Transverse colon (tissue), 4 donors: Measurements from ENCODE around the gene SPOCK3.

Experiments
- POLR2A ChIP-seq: fragments of 450-650 bp; IDR thresholded peaks from one replicate; pipeline ENCODE4 v1.6.1; 2016; ENCODE audit warnings: antibody characterized with exemption, mild to moderate bottlenecking, moderate library complexity
- POLR2AphosphoS5 ChIP-seq, 3 donors: sonication (generic); formaldehyde crosslinking; IDR thresholded peaks; one replicate each; pipeline ENCODE4 v1.6.1; 2016; ENCODE audit warnings: antibody characterized with exemption in 3 of 3
- TF ChIP-seq, protein P1 (sequence below), 5 experiments: fragments of 200-600 bp in 3 of 5; fragments of 450-650 bp in 2 of 5; sonication (generic) in 3 of 5; IDR thresholded peaks; 1 replicate in 2 of 5; 2 replicates in 3 of 5; pipeline ENCODE4 v1.5.1; 2016 to 2017; ENCODE audit warnings: antibody characterized with exemption in 5 of 5, inconsistent platforms in 3 of 5, mild to moderate bottlenecking in 2 of 5, moderate library complexity in 1 of 5

DNA sequence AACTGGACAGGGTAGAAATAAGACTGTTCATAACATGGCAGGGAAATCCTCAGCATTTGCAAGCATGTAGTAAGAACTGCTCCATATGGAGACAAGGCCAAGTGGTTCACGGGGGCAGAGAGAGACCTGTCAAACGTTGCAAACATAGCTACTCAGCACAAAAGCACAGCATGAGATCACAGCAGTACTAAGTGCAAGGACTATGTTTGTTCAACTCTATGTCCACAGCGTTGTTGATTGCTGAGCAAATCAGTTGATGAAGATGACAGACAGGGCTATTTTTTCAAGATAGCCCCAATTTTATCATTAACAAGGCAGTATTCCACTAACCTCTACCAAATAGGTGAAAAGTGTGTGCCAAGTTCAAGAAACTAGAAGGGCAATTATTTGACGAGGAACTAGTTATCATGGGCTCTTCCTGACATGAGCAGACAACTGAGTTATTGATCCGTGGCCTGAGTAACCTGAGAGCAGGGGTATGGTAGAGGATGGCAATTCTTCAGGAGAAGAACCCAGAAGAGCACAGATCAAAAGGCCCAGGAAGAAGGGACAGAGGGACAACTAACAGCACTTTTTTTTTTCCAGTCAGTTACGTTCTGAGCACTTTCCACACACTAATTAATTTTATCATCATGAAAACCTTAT lies 57.4 kb downstream of the SPOCK3 start:
- TF ChIP-seq, protein P1, sequence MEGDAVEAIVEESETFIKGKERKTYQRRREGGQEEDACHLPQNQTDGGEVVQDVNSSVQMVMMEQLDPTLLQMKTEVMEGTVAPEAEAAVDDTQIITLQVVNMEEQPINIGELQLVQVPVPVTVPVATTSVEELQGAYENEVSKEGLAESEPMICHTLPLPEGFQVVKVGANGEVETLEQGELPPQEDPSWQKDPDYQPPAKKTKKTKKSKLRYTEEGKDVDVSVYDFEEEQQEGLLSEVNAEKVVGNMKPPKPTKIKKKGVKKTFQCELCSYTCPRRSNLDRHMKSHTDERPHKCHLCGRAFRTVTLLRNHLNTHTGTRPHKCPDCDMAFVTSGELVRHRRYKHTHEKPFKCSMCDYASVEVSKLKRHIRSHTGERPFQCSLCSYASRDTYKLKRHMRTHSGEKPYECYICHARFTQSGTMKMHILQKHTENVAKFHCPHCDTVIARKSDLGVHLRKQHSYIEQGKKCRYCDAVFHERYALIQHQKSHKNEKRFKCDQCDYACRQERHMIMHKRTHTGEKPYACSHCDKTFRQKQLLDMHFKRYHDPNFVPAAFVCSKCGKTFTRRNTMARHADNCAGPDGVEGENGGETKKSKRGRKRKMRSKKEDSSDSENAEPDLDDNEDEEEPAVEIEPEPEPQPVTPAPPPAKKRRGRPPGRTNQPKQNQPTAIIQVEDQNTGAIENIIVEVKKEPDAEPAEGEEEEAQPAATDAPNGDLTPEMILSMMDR (IDR thresholded peaks at IDR 0.05) = no peak
- TF ChIP-seq POLR2A = no peak
- no peak for TF ChIP-seq POLR2AphosphoS5 (IDR thresholded peaks at IDR 0.05)
